HuH-7.5 (cell line): ENCODE data around the gene KLK15.
"Not testable (repeated sequence)": the region's sequence is repeated elsewhere in the genome, so short reads cannot be mapped to it uniquely, and the experiment has no call there.

ENCODE experiments used
- DNase-seq: peaks from one replicate; pipeline ENCODE4 v3.0.0; 2011; ENCODE audit warnings: low spot score

KLK15 gene

DNA sequence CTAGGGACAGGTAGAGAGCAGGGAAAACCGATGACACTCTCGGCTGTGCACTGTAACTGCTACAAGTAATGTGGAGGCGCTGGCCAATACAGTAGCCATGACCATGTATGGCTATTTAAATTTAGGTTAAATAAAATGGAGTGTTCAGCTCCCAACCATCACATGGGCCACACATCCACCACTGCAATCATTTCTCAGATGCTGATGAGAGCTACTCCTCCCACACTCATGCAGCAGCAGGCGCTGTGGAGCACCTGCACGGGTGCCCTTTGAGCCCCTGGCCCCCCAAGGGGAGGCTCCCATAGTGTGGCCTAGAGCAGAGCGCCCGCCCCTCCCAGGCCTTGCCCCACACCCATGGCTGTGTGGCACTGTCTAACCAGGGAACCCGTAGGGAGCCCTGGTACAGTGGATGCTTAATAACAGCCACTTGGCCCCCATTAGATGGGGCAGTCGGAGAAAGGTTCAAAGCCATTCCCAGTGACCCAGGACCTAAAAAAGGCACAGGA, 37.2 kb downstream of the KLK15 start:
- no peak for DNase-seq

DNA sequence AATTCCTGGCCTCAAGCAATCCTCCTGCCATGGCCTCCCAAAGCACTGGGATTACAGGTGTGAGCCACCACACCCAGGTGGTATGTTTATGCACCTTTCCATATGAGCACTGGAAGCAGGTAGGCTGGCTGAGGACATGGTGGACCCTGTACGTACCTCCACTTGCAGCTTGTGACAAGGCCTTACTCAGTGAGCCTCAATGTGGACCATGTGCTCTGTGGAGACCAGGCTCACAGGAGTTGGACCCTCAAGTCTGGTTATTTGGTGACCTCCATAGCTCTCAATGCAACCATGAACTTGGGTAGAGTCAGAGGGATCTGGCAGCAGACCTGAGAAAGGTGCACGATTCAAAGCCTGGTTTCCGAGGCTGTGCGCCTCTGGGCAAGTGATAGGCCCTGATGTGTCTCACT, 37.7 kb downstream of the KLK15 start:
- DNase-seq: no peak

DNA sequence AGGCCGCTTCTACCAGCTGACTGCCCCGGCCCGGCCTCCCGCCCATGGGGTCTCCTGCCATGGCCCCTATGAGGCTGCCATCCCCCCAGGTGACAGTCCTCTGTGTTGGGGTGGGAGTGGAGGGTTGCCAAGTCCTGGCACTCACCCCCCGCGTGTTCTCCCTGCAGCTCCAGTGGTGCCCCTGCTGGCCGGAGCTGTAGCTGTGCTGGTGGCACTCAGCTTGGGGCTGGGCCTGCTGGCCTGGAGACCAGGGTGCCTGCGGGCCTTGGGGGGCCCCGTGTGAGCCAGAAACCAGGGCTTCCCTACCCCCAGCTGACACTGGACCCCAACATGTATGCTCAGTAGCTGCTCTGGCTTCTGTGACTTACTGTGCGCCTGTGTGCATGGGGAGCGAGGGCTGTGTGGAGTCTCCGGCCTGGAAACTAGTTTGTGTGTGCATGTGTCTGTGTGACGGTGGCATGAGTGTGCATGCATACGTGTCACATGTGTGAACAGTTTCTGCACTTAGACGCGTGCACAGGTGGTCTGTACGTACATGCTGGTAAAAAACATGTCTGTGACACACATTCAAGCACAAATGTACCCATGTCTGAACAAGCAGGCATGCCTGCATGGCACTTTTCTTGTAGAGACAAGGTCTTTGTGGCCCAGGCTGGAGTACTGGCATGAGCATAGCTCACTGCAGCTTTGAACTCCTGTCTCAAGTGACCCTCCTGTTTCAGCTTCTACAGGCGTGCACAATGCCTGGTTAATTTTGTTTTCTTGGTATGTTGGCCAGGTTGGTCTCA, 38.3 kb downstream of the KLK15 start:
- DNase-seq: no peak

DNA sequence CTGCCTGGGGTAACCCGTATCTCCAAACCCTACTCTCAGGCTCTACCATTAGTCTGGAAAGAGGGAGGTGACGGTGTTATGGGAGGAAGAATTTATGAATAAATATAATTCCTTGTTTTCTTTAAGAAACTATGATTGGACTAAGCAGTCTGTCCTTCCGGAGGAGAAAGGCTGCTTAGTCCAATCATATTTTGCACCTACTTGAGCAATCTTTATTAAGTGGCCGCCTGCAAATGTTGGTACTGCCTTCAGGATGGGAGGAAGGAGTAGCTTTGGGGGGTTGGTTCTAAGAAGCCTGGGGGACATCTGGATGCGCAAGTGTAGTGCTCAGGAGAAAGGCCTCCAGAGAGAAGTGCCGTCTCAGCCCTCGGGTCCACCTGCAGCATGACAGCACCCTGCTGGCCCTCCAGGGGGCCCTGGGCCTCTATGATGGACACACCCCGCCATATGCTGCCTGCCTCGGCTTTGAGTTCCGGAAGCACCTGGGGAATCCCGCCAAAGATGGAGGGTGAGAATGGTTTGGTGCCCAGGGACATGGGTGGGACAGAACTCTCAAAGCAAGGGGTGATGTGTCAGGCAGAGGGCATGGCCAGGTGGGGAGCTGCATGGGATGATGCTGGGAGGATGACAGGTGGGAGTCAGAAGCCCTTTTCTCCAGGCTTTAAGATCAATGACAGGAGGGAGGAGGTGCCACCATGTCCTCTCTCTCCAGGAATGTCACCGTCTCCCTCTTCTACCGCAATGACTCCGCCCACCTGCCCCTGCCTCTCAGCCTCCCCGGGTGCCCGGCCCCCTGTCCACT, 39.1 kb downstream of the KLK15 start:
- no peak for DNase-seq

DNA sequence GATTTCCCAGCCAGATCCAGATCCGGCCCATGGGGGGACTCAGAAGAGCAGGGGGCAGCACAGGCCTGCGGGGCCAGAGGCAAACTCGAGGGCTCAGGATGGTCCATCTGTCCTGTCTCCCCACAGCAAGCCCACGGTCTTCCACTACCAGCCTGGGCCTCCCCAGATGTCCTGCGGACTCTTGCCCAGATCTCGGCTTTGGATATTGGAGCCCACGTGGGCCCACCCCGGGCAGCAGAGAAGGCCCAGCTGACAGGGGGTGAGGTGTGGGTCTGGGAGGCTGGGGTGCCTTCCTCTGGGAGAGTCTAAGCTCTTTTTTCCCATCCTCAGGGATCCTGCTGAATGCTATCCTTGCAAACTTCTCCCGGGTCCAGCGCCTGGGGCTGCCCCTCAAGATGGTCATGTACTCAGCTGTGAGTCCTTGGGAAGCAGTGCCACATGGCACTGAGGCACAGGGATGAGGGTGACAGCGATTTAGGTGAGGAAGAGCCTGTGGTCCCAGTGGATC, 39.8 kb downstream of the KLK15 start:
- no peak for DNase-seq

DNA sequence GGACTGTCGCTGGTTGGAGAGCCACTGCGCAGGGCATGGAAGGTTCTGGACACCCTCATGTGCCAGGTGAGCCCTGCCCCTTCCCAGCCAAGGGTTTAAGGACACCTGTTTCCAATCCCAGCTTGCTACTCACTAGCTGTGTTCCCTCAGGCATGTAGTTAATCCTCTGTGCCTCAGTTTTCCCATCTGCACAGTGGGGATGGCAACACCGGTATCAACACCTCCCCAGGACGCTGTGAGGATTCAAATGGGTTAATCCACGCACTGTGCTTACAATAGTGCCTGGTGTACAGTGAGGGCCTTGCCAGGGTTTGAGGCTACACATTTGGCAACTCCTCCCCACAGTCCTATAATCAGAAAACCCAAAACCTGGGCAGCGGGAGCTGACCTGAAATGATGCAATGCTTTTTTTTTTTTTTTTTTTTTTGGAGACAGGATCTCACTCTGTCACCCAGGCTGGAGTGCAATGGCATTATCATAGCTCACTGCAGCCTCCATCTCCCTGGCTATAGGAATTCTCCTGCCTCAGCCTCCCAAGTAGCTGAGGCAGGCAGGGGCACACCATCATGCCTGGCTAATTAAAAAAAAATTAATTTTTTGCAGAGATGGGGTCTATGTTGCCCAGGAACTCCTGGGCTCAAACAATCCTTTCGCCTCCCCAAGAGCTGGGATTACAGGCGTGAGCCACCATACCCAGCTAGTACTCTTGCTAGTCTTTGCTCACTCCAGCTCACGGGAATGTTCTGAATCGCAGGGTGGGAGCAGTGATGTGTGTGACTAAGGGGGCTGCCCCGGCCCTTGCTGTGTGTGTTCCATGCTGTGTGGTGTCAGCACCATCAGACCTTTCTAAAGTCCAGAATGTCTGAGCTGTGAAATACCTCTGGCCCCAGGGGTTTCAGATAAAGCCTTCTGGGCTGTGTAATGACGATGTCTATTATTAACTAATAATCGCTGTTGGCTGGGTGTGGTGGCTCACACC, 40.8 kb downstream of the KLK15 start:
- DNase-seq: no peak

DNA sequence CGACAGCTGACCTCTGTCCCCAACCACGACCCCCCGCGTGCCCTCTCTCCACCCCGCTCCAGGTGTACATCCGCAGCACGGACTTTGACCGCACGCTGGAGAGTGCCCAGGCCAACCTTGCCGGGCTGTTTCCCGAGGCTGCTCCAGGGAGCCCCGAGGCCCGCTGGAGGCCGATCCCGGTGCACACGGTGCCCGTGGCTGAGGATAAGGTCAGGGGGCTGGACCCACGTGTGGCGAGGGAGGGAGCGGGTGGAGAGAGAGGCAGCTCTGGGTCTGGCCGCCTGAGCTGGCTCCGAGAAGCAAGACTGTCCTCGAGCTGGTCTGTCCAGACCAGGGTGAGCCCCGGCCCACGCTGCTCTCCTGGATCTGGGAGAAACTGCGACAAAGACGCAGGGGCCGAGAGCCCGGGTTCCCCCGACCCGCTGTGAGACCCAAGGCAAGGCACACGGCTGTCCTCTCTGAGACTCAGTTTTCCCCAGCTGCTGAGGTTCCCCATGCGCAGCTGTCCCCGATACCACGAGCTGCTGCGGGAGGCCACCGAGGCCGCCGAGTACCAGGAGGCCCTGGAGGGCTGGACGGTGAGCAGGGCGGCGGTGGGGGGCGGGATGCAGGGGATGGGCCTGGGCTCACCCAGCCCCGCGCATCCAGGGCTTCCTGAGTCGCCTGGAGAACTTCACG, 41.6 kb downstream of the KLK15 start:
- DNase-seq: no peak

DNA sequence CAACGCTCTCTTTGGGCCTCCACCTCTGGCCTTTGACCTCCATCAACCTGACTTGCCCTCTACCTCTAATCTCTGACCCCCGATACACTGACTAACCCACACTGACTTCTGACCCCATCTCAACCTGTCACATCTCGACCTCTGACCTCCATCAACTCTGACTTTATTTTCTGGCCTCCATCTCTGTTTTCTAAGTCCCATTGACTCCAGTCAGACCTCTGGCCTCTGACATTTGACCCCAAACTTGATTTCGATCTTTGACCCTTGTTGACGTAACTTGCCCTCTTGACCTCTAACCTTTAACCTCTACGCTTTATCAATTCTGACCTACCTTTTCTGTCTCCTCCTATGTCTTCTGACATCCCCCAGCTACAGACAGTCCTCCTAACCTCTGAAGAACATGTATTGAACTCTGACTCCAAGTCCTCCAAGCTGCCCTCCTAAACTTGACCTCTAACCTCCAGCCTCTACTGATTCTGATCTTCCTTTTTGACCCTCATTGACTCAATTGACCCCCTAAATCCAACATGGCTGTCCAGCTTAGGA, 42.4 kb downstream of the KLK15 start:
- no peak for DNase-seq

DNA sequence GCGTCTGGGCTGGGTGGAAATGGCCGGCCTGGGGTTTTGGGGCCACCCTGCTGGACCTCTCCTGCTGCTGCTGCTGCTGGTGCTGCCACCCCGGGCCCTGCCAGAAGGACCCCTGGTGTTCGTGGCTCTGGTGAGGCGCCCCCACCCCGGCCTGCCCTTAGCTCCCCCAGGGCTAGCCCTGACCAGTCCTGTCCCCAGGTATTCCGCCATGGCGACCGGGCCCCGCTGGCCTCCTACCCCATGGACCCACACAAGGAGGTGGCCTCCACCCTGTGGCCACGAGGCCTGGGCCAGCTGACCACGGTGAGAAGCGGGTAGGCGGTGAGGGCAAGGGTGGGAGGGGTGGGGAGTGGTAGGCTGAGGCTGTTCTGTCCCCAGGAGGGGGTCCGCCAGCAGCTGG, 43.0 kb downstream of the KLK15 start, which contains the start of gene ACP4:
Gene ACP4, plus strand, starts transcription at position 20 of the 400 bp plus-strand sequence. Its CDS starts 0 bp downstream, at position 20.
- no peak for DNase-seq

DNA sequence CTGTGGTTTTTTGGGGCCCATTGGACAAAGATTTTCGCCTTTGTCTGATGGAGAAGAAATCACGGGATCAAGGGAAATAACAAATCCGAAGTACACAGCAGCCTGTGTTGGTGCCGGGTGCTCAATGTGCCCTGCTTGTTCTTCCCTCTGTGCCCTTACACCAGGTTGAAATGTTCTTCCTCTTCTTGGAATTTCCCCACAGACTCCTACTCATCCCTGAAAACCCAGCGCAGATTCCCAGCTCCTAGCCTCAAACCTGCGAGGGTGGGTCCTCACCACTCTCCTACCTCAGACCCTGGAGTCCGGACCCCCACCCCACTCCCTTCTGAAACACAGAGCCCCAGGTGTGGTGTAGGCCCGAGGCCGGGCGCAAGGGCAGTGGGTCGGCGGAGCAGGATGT, 48.0 kb downstream of the KLK15 start:
- no peak for DNase-seq

DNA sequence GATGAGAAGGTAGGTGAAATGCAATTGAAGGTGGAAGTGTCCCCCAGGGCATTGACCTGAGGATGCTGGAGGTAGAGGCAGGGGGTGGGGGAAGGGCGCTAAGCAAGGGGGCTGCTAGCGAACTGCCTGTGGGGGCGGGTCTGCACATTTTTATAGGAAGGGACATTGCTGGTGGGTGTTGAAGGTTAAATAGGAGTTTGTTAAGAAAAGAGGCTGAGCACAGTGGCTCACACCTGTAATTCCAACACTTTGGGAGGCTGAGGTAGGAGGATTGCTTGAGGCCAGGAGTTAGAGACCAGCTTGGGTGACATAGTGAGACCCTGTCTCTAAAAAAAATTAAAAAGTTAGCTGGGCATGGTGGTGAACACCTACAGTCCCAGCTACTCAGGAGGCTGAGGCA, 48.7 kb downstream of the KLK15 start:
- no peak for DNase-seq

DNA sequence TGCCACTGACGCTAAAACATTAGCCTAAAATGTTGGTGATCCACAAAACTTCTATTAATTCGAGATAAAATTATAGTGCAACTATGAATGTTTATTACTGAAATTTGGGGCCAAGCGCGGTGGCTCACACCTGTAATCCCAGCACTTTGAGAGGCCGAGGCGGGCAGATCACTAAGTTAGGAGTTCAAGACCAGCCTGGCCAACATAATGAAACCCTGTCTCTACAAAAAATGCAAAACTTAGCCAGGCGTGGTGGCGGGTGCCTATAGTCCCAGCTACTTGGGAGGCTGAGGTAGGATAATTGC, 49.6 kb downstream of the KLK15 start:
- not testable (repeated sequence) for DNase-seq

DNA sequence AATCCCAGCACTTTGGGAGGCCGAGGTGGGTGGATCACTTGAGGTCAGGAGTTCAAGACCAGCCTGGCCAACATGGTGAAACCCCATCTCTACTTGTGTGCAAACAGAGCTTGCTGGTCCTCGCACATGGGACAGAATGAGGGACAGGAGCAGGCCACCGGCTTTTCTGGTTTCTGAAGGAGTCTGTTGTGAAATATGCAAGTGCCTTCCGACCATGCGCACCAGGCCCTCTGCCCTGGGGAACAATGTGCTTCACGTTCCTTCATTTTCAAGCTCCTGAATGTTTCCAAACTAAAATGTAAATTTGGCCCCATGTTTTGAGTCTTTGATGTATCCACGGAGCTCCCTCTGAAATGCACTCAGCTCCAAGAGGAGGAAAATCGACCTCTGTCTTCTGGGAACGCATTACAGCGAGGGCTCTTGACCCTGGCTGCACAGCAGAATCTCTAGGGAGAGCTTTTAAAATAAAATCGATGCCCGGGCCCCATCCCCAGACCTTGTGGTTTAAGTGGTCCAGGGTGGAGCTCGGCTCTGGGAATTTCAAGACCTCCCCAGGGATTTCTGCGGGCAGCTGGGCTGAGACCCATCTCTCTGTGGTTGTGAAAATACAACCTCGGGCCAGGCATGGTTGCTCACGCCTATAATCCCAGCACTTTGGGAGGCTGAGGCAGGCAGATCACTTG, 52.5 kb downstream of the KLK15 start:
- DNase-seq: no peak

DNA sequence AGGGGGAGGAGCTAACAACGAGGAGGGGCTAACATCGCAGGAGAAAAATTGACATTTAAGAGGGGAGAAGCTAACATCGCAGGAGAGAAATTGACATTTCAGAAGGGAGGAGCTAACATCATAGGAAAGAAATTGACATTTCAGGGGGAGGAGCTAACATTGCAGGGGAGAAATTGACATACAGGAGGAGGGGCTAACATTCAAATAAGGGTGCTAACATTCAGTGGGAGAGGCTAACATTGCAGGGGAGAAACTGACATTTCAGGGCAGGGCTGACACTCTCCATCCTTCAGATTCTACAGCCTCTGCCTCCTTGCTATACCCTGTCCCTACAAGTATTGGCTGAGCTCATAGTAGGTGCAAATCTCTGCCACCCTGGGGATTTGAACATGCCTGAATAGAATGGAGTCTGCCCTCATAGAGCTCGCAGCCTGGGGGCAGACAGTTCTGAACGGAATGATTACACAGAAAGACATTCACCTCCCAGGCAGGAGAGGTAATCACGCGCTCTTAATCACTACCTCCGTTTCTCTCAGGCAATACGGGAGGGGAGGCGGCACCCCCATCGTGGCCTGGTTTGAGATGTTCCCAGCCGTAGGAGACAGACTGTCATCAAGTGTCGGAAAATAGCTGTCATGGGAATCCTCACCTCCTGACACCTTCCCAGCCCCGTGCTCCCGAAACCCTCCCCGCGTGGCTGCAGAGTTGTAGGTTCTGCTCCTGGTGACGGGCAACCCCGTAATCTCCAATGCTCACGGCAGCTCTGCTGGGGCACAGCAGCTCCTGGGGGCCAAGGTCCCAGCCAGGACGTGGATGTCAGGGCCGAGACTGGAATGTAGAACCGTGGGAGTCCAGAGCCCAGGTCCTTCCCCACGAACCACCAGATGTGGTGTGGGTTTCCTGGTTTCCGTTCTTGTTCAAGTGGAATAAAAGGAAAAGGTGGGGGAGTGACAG, 53.6 kb downstream of the KLK15 start:
- DNase-seq: no peak

DNA sequence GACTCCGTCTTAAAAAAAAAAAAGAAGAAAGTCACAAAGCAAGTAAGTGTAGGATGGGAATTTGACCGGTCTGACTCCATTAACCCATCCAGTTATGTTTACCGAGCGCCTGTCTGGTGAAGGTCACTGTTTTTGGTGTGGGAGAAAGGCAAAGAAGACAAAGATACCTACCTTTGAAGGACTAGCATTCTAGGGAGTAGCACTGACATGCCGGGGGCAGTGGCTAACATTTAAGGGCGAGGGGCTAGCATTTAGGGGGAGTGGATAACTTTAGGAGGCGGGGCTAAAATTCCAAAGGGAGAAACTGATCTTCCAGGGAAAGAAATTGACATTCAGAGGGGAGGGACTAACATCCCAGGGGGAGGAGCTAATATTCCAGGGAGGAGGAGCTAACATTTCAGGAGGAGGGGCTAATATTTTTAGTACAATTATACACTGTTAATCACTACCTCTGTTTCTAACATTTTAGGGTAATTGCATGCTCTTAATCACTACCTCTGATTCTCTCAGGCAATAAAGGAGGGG, 54.4 kb downstream of the KLK15 start:
- no peak for DNase-seq

DNA sequence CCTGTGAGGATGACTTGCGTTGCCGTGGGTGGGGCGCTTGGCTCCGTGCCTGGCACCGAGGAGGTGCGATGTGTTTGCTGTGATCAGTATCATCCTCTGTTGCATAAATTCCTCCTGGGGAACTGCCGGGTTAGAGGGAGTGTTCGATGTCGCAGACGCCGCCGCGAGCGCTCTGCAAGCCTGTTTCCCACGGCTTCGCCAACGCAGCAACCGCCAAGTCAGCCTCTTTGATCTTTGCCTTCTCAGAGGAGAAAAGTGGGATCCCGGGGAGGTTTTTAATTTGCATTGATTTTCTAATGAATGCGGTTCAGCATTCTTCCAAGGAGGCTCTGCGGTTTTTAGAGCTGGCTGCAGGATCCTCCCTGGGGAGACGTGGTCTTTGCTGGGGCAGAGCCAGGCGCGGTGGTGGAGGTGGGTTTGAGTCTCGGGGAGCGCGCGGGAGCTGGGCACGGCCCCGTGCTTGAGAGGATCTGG, 55.5 kb downstream of the KLK15 start:
- no peak for DNase-seq

DNA sequence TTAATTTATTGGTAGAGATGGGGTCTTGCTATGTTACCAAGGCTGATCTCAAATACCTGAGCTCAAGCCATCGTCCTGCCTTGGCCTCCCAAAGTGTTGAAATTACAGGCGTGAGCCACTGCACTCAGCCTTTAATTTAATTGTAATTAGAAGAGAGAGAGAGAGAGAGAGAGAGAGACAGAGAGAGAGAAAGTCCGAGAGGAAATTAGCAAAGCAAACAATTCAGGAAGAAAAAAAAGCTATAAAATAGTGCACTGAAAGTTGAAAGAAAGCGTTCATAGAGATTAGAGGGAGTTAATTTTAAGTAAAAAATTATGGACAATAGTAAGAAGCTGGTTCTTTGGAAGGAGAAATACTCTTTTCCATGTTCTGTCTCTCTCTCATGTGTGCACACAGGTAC, 56.1 kb downstream of the KLK15 start:
- DNase-seq: no peak

DNA sequence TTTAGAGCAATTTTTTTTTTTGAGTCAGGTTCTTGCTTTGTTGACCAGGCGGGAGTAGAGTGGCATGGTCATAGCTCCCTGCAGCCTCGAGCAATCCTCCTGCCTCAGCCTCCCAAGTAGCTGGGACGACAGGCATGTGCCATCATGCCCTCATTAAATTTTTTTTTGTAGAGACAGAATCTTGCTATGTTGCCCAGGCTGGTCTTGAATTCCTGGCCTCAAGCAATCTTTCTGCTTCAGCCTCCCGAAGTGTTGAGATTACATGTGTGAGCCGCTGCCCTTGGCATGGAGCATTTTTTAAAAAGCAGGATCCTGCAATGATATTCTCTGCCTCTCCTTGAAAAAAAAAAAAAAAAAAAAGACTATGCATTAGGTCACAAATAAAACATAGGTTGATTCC, 57.2 kb downstream of the KLK15 start:
- DNase-seq: no peak
